ENCODE data around the gene ITPK1.

ITPK1 gene

GRCh38 chr14:92985521-92985920 lies 130.2 kb downstream of the ITPK1 start:
- DNase-seq = no peak

GRCh38 chr14:92984896-92985295 lies 130.8 kb downstream of the ITPK1 start:
- no peak for DNase-seq

- DNase-seq = no peak
Measured at GRCh38 chr14:92984082-92984788, 131.5 kb downstream of the ITPK1 start.

GRCh38 chr14:92982956-92983355 lies 132.8 kb downstream of the ITPK1 start:
- DNase-seq = no peak

GRCh38 chr14:92981726-92982125 lies 134.0 kb downstream of the ITPK1 start:
- DNase-seq = no peak

- no peak for DNase-seq
Measured at GRCh38 chr14:92980866-92981265, 134.9 kb downstream of the ITPK1 start.

GRCh38 chr14:92978229-92979021 lies 137.3 kb downstream of the ITPK1 start:
- DNase-seq = no peak

GRCh38 chr14:92976268-92976667 lies 139.5 kb downstream of the ITPK1 start:
- no peak for DNase-seq

GRCh38 chr14:92974541-92975345 lies 141.0 kb downstream of the ITPK1 start:
- DNase-seq = no peak

- DNase-seq = no peak
Measured at GRCh38 chr14:92973798-92974372, 141.8 kb downstream of the ITPK1 start.

- DNase-seq = no peak
Measured at GRCh38 chr14:92973261-92973797, 142.4 kb downstream of the ITPK1 start.

GRCh38 chr14:92971601-92972180 lies 144.0 kb downstream of the ITPK1 start:
- DNase-seq = no peak

- no peak for DNase-seq
Measured at GRCh38 chr14:92970271-92970670, 145.5 kb downstream of the ITPK1 start.

GRCh38 chr14:92969871-92970270 lies 145.9 kb downstream of the ITPK1 start:
- no peak for DNase-seq

- no peak for DNase-seq
Measured at GRCh38 chr14:92969430-92969829, 146.3 kb downstream of the ITPK1 start.

GRCh38 chr14:92968291-92969020 lies 147.3 kb downstream of the ITPK1 start:
- DNase-seq = no peak

- DNase-seq = no peak
Measured at GRCh38 chr14:92967346-92967926, 148.3 kb downstream of the ITPK1 start.

GRCh38 chr14:92965281-92965680 lies 150.4 kb downstream of the ITPK1 start:
- no peak for DNase-seq

- DNase-seq = no peak
Measured at GRCh38 chr14:92964124-92965109, 151.3 kb downstream of the ITPK1 start.

Data from CD4-positive, alpha-beta T cell treated with Interleukin-6 for 4 hours (primary cell).